Stimulated activated CD4-positive, alpha-beta T cell treated with anti-CD3 and anti-CD28 coated beads, TNF-alpha, amount 100 ng/mL, for 48 hours (primary cell): ENCODE data around the gene ZDHHC11.

Experiments used
- DNase-seq, 3 donors: peaks; one replicate each; pipeline ENCODE4 v3.0.0-alpha.2; 2020; ENCODE audit warnings: low read depth in 3 of 3

ZDHHC11 gene

DNA sequence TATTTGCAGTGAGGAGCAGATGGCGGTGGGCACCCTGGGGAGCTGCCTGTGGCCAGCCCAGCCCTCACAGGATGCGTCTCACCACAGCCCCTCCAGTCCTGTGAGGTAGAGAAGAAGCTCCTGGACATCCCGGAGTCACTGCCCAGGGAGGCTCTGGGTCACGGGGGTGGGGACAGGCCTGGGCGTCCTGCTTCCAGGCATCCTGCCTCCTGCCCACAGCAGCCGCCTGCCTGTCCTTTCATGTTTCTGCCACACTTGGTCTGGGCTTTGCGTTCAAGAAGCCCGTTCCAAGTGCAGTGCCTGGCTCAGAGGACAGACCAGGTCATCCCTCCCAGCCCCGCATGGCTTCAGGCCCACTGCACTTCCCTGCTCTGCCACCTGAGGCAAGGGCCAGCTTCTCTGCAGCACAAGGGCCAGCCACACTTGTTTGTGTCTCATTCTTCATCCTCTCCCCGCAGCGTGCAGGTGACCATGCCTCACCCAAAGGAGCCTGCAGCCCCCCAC lies 104.5 kb downstream of the ZDHHC11 start:
- DNase-seq, result no peak
